Coronary artery (tissue), 2 donors: ENCODE measurements around the gene CEP112.

ENCODE experiments used
- DNase-seq: peaks from one replicate; pipeline ENCODE4 v3.0.0-alpha.2; 2017; ENCODE audit warnings: low spot score
- H3K27ac ChIP-seq, 2 donors: fragments of 200-600 bp; sonication (generic); one replicate each; pipeline ENCODE4 v1.5.1; 2016 to 2019
- H3K4me3 ChIP-seq: fragments of 200-600 bp; sonication (generic); 2 replicates; pipeline ENCODE4 v1.5.1; 2016; ENCODE audit warnings: mild to moderate bottlenecking, moderate library complexity
- TF ChIP-seq, protein P1 (sequence below): fragments of 200-600 bp; sonication (generic); IDR thresholded peaks from one replicate; pipeline ENCODE4 v1.5.1; 2019; ENCODE audit warnings: antibody characterized with exemption

CEP112 gene

GRCh38 chr17:65659512-65659911, 532.4 kb downstream of the CEP112 start:
- Histone ChIP-seq H3K27ac (no peak overlapping the region), H3K4me3 (no peak overlapping the region)
- DNase-seq = no peak
- TF ChIP-seq, protein P1, sequence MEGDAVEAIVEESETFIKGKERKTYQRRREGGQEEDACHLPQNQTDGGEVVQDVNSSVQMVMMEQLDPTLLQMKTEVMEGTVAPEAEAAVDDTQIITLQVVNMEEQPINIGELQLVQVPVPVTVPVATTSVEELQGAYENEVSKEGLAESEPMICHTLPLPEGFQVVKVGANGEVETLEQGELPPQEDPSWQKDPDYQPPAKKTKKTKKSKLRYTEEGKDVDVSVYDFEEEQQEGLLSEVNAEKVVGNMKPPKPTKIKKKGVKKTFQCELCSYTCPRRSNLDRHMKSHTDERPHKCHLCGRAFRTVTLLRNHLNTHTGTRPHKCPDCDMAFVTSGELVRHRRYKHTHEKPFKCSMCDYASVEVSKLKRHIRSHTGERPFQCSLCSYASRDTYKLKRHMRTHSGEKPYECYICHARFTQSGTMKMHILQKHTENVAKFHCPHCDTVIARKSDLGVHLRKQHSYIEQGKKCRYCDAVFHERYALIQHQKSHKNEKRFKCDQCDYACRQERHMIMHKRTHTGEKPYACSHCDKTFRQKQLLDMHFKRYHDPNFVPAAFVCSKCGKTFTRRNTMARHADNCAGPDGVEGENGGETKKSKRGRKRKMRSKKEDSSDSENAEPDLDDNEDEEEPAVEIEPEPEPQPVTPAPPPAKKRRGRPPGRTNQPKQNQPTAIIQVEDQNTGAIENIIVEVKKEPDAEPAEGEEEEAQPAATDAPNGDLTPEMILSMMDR = no peak

- TF ChIP-seq, protein P1 = no peak
- H3K27ac ChIP-seq = no peak overlapping the region
- DNase-seq = no peak
- H3K4me3 ChIP-seq = no peak overlapping the region
Measured at GRCh38 chr17:65657251-65657828, 534.6 kb downstream of the CEP112 start.

GRCh38 chr17:65656390-65657250, 535.3 kb downstream of the CEP112 start:
- no peak overlapping the region for H3K27ac ChIP-seq
- TF ChIP-seq, protein P1 = no peak
- no peak for DNase-seq
- no peak overlapping the region for H3K4me3 ChIP-seq

- DNase-seq = no peak
- TF ChIP-seq, protein P1 = no peak
- Histone ChIP-seq H3K4me3 (no peak overlapping the region), H3K27ac (no peak overlapping the region)
Measured at GRCh38 chr17:65655706-65656105, 536.2 kb downstream of the CEP112 start.

DNA sequence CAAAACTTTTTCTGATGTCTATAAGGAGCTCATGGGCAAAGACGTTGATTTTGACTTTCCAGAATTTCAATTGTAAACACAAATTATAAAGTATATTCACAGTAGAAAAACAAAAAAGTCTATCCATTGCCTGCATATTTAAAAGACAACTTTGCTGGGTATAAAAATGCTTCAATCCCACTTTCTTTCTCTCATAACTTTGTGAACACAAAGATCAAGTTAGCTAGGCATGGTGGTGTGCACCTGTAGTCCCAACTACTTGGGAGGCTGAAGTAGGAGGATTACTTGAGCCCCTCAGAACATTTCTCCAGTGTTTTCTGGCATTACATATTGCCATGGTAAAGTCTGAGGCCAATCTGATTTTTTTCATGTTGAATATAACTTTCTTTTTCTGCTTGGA, 547.4 kb downstream of the CEP112 start:
- Histone ChIP-seq H3K27ac (no peak overlapping the region), H3K4me3 (no peak overlapping the region)
- TF ChIP-seq, protein P1 = no peak
- no peak for DNase-seq

- Histone ChIP-seq H3K27ac (no peak overlapping the region), H3K4me3 (no peak overlapping the region)
- TF ChIP-seq, protein P1 = no peak
- no peak for DNase-seq
Measured at GRCh38 chr17:65638221-65638975, 553.5 kb downstream of the CEP112 start.
